H9 (cell line): ENCODE data around the gene ZNF700. TPM values are rescaled to one million over a fixed set of nuclear protein-coding genes. Genes with fewer than 3 reads are reported as not detected.

Experiments used
- DNase-seq: peaks from one replicate; pipeline ENCODE4 v3.0.0-alpha.2; 2017
- H2AFZ ChIP-seq: one replicate; pipeline ENCODE4 v1.6.1; 2013; ENCODE audit warnings: mild to moderate bottlenecking, low read length, control low read depth, moderate library complexity
- H2AK5ac ChIP-seq: 2 replicates; pipeline ENCODE4 v1.6.1; 2013; ENCODE audit warnings: low read length, control low read depth, mixed read lengths; ENCODE audit not compliant: insufficient read length
- H2BK120ac ChIP-seq: one replicate; pipeline ENCODE4 v1.6.1; 2013; ENCODE audit warnings: low read depth, mild to moderate bottlenecking, low read length, control low read depth, inconsistent platforms; ENCODE audit not compliant: poor library complexity, severe bottlenecking
- H2BK12ac ChIP-seq: 2 replicates; pipeline ENCODE4 v1.6.1; 2013; ENCODE audit warnings: low read length, control low read depth, mixed read lengths, low read depth; ENCODE audit not compliant: insufficient read length
- H2BK15ac ChIP-seq: 2 replicates; pipeline ENCODE4 v1.6.1; 2013; ENCODE audit warnings: low read depth, low read length, control low read depth
- H2BK20ac ChIP-seq: one replicate; pipeline ENCODE4 v1.6.1; 2013; ENCODE audit warnings: low read depth, mild to moderate bottlenecking, low read length, control low read depth, inconsistent platforms; ENCODE audit not compliant: poor library complexity, severe bottlenecking
- H2BK5ac ChIP-seq: 2 replicates; pipeline ENCODE4 v1.6.1; 2013; ENCODE audit warnings: low read length, control low read depth, mixed read lengths; ENCODE audit not compliant: insufficient read length
- H3K14ac ChIP-seq: 2 replicates; pipeline ENCODE4 v1.6.1; 2013; ENCODE audit warnings: low read length, control low read depth; ENCODE audit not compliant: insufficient read depth
- H3K18ac ChIP-seq: 2 replicates; pipeline ENCODE4 v1.6.1; 2013; ENCODE audit warnings: low read depth, mild to moderate bottlenecking, mixed read lengths, low read length, control low read depth; ENCODE audit not compliant: insufficient read length
- H3K23ac ChIP-seq: 2 replicates; pipeline ENCODE4 v1.6.1; 2013; ENCODE audit warnings: low read length, control low read depth, mixed read lengths, low read depth; ENCODE audit not compliant: insufficient read length
- H3K23me2 ChIP-seq: 2 replicates; pipeline ENCODE4 v1.6.1; 2013; ENCODE audit warnings: low read depth, mild to moderate bottlenecking, mixed read lengths, low read length, control low read depth; ENCODE audit not compliant: insufficient read length, poor library complexity, severe bottlenecking
- H3K27ac ChIP-seq: 2 replicates; pipeline ENCODE4 v1.5.1; 2013; ENCODE audit warnings: low read length, control low read depth, mixed read lengths, low read depth; ENCODE audit not compliant: insufficient read length
- H3K27me3 ChIP-seq: 2 replicates; pipeline ENCODE4 v1.6.1; 2013; ENCODE audit warnings: low read length, control low read depth, inconsistent platforms; ENCODE audit not compliant: insufficient read depth
- H3K4ac ChIP-seq: 2 replicates; pipeline ENCODE4 v1.6.1; 2013; ENCODE audit warnings: low read depth, mild to moderate bottlenecking, control low read depth, inconsistent platforms, low read length, moderate library complexity
- H3K4me1 ChIP-seq: 2 replicates; pipeline ENCODE4 v1.6.1; 2013; ENCODE audit warnings: low read length, control low read depth, inconsistent platforms; ENCODE audit not compliant: insufficient read depth
- H3K4me2 ChIP-seq: 2 replicates; pipeline ENCODE4 v1.6.1; 2013; ENCODE audit warnings: low read length, control low read depth, mixed read lengths; ENCODE audit not compliant: insufficient read length, insufficient read depth
- H3K56ac ChIP-seq: 2 replicates; pipeline ENCODE4 v1.6.1; 2013; ENCODE audit warnings: low read depth, mild to moderate bottlenecking, mixed read lengths, low read length, control low read depth; ENCODE audit not compliant: insufficient read length
- H3K79me1 ChIP-seq: 2 replicates; pipeline ENCODE4 v1.6.1; 2013; ENCODE audit warnings: low read depth, mild to moderate bottlenecking, moderate library complexity, low read length, control low read depth, inconsistent platforms; ENCODE audit not compliant: insufficient read depth, poor library complexity, severe bottlenecking
- H3K79me2 ChIP-seq: 2 replicates; pipeline ENCODE4 v1.6.1; 2013; ENCODE audit warnings: low read length, control low read depth, inconsistent platforms; ENCODE audit not compliant: insufficient read depth
- H3K9ac ChIP-seq: 2 replicates; pipeline ENCODE4 v1.6.1; 2013; ENCODE audit warnings: low read length, control low read depth, mixed read lengths; ENCODE audit not compliant: insufficient read length; ENCODE audit errors: extremely low read depth
- H3K9me3 ChIP-seq: one replicate; pipeline ENCODE4 v1.6.1; 2013; ENCODE audit warnings: low read depth, low read length, inconsistent platforms; ENCODE audit not compliant: control insufficient read depth
- H3T11ph ChIP-seq: one replicate; pipeline ENCODE4 v1.6.1; 2013; ENCODE audit warnings: mild to moderate bottlenecking, low read length, control low read depth, inconsistent platforms
- H4K20me1 ChIP-seq: one replicate; pipeline ENCODE4 v1.6.1; 2013; ENCODE audit not compliant: control insufficient read depth, insufficient read length, insufficient read depth
- H4K5ac ChIP-seq: 2 replicates; pipeline ENCODE4 v1.6.1; 2013; ENCODE audit warnings: low read depth, mild to moderate bottlenecking, mixed read lengths, low read length, control low read depth; ENCODE audit not compliant: insufficient read length
- H4K8ac ChIP-seq: replicated peaks from 2 replicates; pipeline ENCODE4 v1.6.1; 2013; ENCODE audit warnings: low read length, control low read depth, mixed read lengths, low read depth; ENCODE audit not compliant: insufficient read length
- H4K91ac ChIP-seq: 2 replicates; pipeline ENCODE4 v1.6.1; 2013; ENCODE audit warnings: low read depth, mild to moderate bottlenecking, moderate library complexity, mixed read lengths, low read length, control low read depth; ENCODE audit not compliant: insufficient read length
- H3K27ac Mint-ChIP-seq, 3 experiments: 2 replicates in 2 of 3; 3 replicates in 1 of 3; pipeline ENCODE4 v1.8.0; 2020 to 2021; ENCODE audit warnings: mixed read lengths in 3 of 3, mild to moderate bottlenecking in 1 of 3, moderate library complexity in 1 of 3
- H3K27me3 Mint-ChIP-seq: 2 replicates; pipeline ENCODE4 v1.8.0; 2021; ENCODE audit warnings: low read depth, mild to moderate bottlenecking, moderate library complexity, mixed read lengths
- H3K36me3 Mint-ChIP-seq, 3 experiments: 2 replicates in 2 of 3; 3 replicates in 1 of 3; pipeline ENCODE4 v1.8.0; 2020 to 2021; ENCODE audit warnings: low read depth in 3 of 3, mixed read lengths in 3 of 3; ENCODE audit not compliant: insufficient read depth in 1 of 3
- H3K4me1 Mint-ChIP-seq, 2 experiments: 2 replicates each; pipeline ENCODE4 v1.8.0; 2020; ENCODE audit warnings: mixed read lengths in 2 of 2
- H3K4me3 Mint-ChIP-seq, 2 experiments: 2 replicates in 1 of 2; 3 replicates in 1 of 2; pipeline ENCODE4 v1.8.0; 2020 to 2021; ENCODE audit warnings: mild to moderate bottlenecking in 2 of 2, mixed read lengths in 2 of 2, moderate library complexity in 1 of 2
- H3K9me3 Mint-ChIP-seq, 2 experiments: 2 replicates in 1 of 2; 3 replicates in 1 of 2; pipeline ENCODE4 v1.8.0; 2020; ENCODE audit warnings: mild to moderate bottlenecking in 2 of 2, mixed read lengths in 2 of 2, moderate library complexity in 1 of 2
- WGBS: extraction: QIAGEN DNeasy Blood & Tissue Kit; methylation state at CpG from one replicate; pipeline ENCODE4 v1.1.7; 2013; ENCODE audit warnings: missing lambda C conversion rate, low lambda C conversion rate, mixed read lengths; ENCODE audit not compliant: insufficient read length; ENCODE audit errors: extremely low coverage; 5-methylcytosine and 5-hydroxymethylcytosine counted together
- total RNA-seq: library from RNA; stranded (reverse); gene quantifications from 2 replicates; pipeline ENCODE4 v1.2.1, GENCODE V29; 2021
- TF ChIP-seq, protein P1 (sequence below): fragments of 200-600 bp; sonication (generic); conservative IDR thresholded peaks from 3 replicates; pipeline ENCODE4 v1.8.0; 2021; ENCODE audit warnings: antibody characterized with exemption, mild to moderate bottlenecking

ZNF700 gene
- total RNA-seq, 1 experiment from 2014 or later, result 9.9 TPM

DNA sequence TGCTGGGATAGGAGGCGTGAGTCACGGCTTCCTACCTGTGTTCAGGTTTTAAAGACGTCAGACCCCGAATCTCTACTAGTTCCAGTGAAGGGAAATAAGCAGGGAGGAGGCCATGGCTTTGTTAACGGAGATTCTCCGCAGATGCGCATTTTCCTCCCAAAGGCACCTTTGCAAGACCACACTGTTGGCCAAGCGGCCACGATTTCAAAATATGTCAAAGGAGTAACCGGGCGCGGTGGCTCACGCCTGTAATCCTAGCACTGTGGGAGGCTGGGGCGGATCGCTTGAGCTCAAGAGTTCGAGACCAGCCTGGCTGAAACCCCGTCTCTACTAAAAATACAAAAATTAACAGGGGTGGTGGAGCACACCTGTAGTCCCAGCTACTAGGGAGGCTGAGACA, 61.8 kb downstream of the ZNF700 start:
- Histone ChIP-seq H3K9ac (no peak overlapping the region), H3K23ac (no peak overlapping the region), H3K79me1 (peaks cover 3% of the 10 kb centered on the region), H3K14ac (no peak overlapping the region), H3K9me3 (peaks cover 6% of the 10 kb centered on the region), H3K79me2 (peaks cover 8% of the 10 kb centered on the region; the same call in 1 of the 2 replicates), H3K4me1 (no peaks in the 10 kb centered on the region), H2BK20ac (no peak overlapping the region), H3T11ph (no peak overlapping the region), H2BK5ac (no peak overlapping the region), H2AK5ac (no peak overlapping the region), H3K27me3 (no peaks in the 10 kb centered on the region), H3K4me2 (no peak overlapping the region), H3K4ac (no peak overlapping the region), H2AFZ (no peak overlapping the region), H4K5ac (no peak overlapping the region), H2BK120ac (no peak overlapping the region), H3K56ac (no peak overlapping the region), H4K8ac (no peak overlapping the region), H3K27ac (no peak overlapping the region), H4K20me1 (no peaks in the 10 kb centered on the region), H2BK12ac (no peak overlapping the region), H4K91ac (no peak overlapping the region), H2BK15ac (no peak overlapping the region), H3K18ac (no peak overlapping the region), H3K23me2 (peaks cover 5% of the 10 kb centered on the region)
- Mint-ChIP-seq H3K9me3 (peaks cover 17 to 36% of the 10 kb centered on the region in 2 experiments), H3K27ac (no peak overlapping the region), H3K4me3 (no peak overlapping the region; a peak in 1 of 5 replicates), H3K27me3 (no peaks in the 10 kb centered on the region), H3K36me3 (peaks cover 19 to 28% (median 26%) of the 10 kb centered on the region in 3 experiments), H3K4me1 (peaks cover 13 to 16% of the 10 kb centered on the region in 2 experiments)
- WGBS, result no CpG with 5 or more reads among the region's 17 CpGs
- TF ChIP-seq, protein P1, sequence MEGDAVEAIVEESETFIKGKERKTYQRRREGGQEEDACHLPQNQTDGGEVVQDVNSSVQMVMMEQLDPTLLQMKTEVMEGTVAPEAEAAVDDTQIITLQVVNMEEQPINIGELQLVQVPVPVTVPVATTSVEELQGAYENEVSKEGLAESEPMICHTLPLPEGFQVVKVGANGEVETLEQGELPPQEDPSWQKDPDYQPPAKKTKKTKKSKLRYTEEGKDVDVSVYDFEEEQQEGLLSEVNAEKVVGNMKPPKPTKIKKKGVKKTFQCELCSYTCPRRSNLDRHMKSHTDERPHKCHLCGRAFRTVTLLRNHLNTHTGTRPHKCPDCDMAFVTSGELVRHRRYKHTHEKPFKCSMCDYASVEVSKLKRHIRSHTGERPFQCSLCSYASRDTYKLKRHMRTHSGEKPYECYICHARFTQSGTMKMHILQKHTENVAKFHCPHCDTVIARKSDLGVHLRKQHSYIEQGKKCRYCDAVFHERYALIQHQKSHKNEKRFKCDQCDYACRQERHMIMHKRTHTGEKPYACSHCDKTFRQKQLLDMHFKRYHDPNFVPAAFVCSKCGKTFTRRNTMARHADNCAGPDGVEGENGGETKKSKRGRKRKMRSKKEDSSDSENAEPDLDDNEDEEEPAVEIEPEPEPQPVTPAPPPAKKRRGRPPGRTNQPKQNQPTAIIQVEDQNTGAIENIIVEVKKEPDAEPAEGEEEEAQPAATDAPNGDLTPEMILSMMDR, result no peak
- DNase-seq, result no peak
